Measurements from ENCODE around the gene VTN. TPM values are rescaled to one million over a fixed set of nuclear protein-coding genes. Genes with fewer than 3 reads are reported as not detected.

The VTN gene
- total RNA-seq, 2 experiments from 2014 or later, result 0.16 to 0.17 TPM

- H3K36me3 ChIP-seq (ENCODE audit: insufficient read depth, low read length), result peaks cover 4% of the 10 kb centered on the region
- H3K4me3 ChIP-seq (ENCODE audit: low read length), result peak overlapping the region; percentile 59
- H3K27me3 Mint-ChIP-seq, result peaks cover 23% of the 10 kb centered on the region
- ATAC-seq (ENCODE audit: poor library complexity) (no peak), DNase-seq (no peak)
- no peak for TF ChIP-seq CTCF (IDR thresholded peaks at IDR 0.05)
- POLR2A ChIA-PET, result interaction anchor here (1.1 to 2.5 kb wide), 2 partner anchors 12 to 20 kb away, joined by 5 to 8 read pairs; no protein-coding TSS in a partner anchor
- H3K36me3 Mint-ChIP-seq (ENCODE audit: low read depth), result no peaks in the 10 kb centered on the region
- CTCF ChIA-PET, result interaction anchor here (0.6 to 4.4 kb wide), 2 partner anchors 12 to 365 kb away, joined by 3 to 14 read pairs; no protein-coding TSS in a partner anchor
- peak overlapping the region; percentile 82 for H3K4me3 Mint-ChIP-seq
- no peaks in the 10 kb centered on the region for H3K9me3 ChIP-seq (ENCODE audit: control insufficient read depth in 1 of 2, insufficient read depth in 1 of 2, low read length in 2 of 2)
- no peaks in the 10 kb centered on the region for H3K9me3 Mint-ChIP-seq
- intact Hi-C loops (cut with DNase I, micrococcal nuclease), result no loop called here
- no peak overlapping the region for H3K27ac ChIP-seq (ENCODE audit: low read depth in 1 of 2, low read length in 2 of 2)
- H3K4me1 ChIP-seq (ENCODE audit: insufficient read depth, low read length), result peaks cover 24% of the 10 kb centered on the region
- H3K27me3 ChIP-seq (ENCODE audit: control insufficient read depth in 1 of 2, insufficient read depth in 2 of 2, low read length in 2 of 2), result peaks cover 5 to 8% of the 10 kb centered on the region in 2 experiments
- peaks cover 5% of the 10 kb centered on the region for H3K4me1 Mint-ChIP-seq (ENCODE audit: low read depth)
- H3K27ac Mint-ChIP-seq, result no peak overlapping the region
Measured at GRCh38 chr17:28404812-28405570, 34.9 kb upstream of the VTN start.

GRCh38 chr17:28404461-28404811 is 34.3 kb upstream of the VTN start:
- no peak for TF ChIP-seq CTCF (IDR thresholded peaks at IDR 0.05)
- no peak overlapping the region for H3K27ac Mint-ChIP-seq
- H3K9me3 Mint-ChIP-seq, result no peaks in the 10 kb centered on the region
- peaks cover 4% of the 10 kb centered on the region for H3K36me3 ChIP-seq (ENCODE audit: insufficient read depth, low read length)
- no peaks in the 10 kb centered on the region for H3K9me3 ChIP-seq (ENCODE audit: control insufficient read depth in 1 of 2, insufficient read depth in 1 of 2, low read length in 2 of 2)
- CTCF ChIA-PET, result interaction anchor here (4.4 kb wide), 1 partner anchor 12 kb away, joined by 14 read pairs; no protein-coding TSS in a partner anchor
- intact Hi-C loops (cut with DNase I, micrococcal nuclease), result no loop called here
- peaks cover 23% of the 10 kb centered on the region for H3K27me3 Mint-ChIP-seq
- H3K36me3 Mint-ChIP-seq (ENCODE audit: low read depth), result no peaks in the 10 kb centered on the region
- peaks cover 5 to 8% of the 10 kb centered on the region in 2 experiments for H3K27me3 ChIP-seq (ENCODE audit: control insufficient read depth in 1 of 2, insufficient read depth in 2 of 2, low read length in 2 of 2)
- ATAC-seq (ENCODE audit: poor library complexity) (no peak), DNase-seq (no peak)
- peaks cover 5% of the 10 kb centered on the region for H3K4me1 Mint-ChIP-seq (ENCODE audit: low read depth)
- peak overlapping the region; percentile 57 for H3K4me3 Mint-ChIP-seq
- H3K4me1 ChIP-seq (ENCODE audit: insufficient read depth, low read length), result peaks cover 24% of the 10 kb centered on the region
- H3K27ac ChIP-seq (ENCODE audit: low read depth in 1 of 2, low read length in 2 of 2), result no peak overlapping the region
- no peak overlapping the region for H3K4me3 ChIP-seq (ENCODE audit: low read length)
- POLR2A ChIA-PET, result interaction anchor here (1.1 to 2.5 kb wide), 2 partner anchors 12 to 19 kb away, joined by 5 to 8 read pairs; no protein-coding TSS in a partner anchor

- no peak overlapping the region for H3K27ac Mint-ChIP-seq
- Histone ChIP-seq H3K4me1 (ENCODE audit: insufficient read depth, low read length) (peaks cover 24% of the 10 kb centered on the region), H3K27me3 (ENCODE audit: control insufficient read depth in 1 of 2, insufficient read depth in 2 of 2, low read length in 2 of 2) (peaks cover 5 to 8% of the 10 kb centered on the region in 2 experiments), H3K9me3 (ENCODE audit: control insufficient read depth in 1 of 2, insufficient read depth in 1 of 2, low read length in 2 of 2) (no peaks in the 10 kb centered on the region), H3K27ac (ENCODE audit: low read depth in 1 of 2, low read length in 2 of 2) (no peak overlapping the region), H3K36me3 (ENCODE audit: insufficient read depth, low read length) (peaks cover 4% of the 10 kb centered on the region), H3K4me3 (ENCODE audit: low read length) (no peak overlapping the region)
- H3K9me3 Mint-ChIP-seq, result no peaks in the 10 kb centered on the region
- ATAC-seq (ENCODE audit: poor library complexity), result no peak
- peaks cover 5% of the 10 kb centered on the region for H3K4me1 Mint-ChIP-seq (ENCODE audit: low read depth)
- TF ChIP-seq CTCF (IDR thresholded peaks at IDR 0.05), result no peak
- CTCF ChIA-PET, result interaction anchor here (4.4 kb wide), 1 partner anchor 13 kb away, joined by 14 read pairs; no protein-coding TSS in a partner anchor
- DNase-seq, result no peak
- peak overlapping the region; percentile 57 for H3K4me3 Mint-ChIP-seq
- POLR2A ChIA-PET, result interaction anchor here (1.1 to 2.5 kb wide), 2 partner anchors 13 to 19 kb away, joined by 5 to 8 read pairs; no protein-coding TSS in a partner anchor
- peaks cover 23% of the 10 kb centered on the region for H3K27me3 Mint-ChIP-seq
- H3K36me3 Mint-ChIP-seq (ENCODE audit: low read depth), result no peaks in the 10 kb centered on the region
- intact Hi-C loops (cut with DNase I, micrococcal nuclease), result no loop called here
Measured at GRCh38 chr17:28404007-28404406, 33.9 kb upstream of the VTN start.

Measured in CD4-positive, alpha-beta T cell (primary cell).